Cardiac fibroblast (primary cell): ENCODE results near the gene CA10.

Experiments used
- DNase-seq, 2 donors: peaks; one replicate each; pipeline versions ENCODE4 v3.0.0 to v3.0.0-alpha.2; 2010; ENCODE audit warnings: low read depth in 2 of 2
- H3K4me3 ChIP-seq, 2 donors: replicated peaks in 1 of 2; 1 replicate in 1 of 2; 2 replicates in 1 of 2; pipeline ENCODE4 v1.5.1; 2011; ENCODE audit warnings: low read depth in 2 of 2, low read length in 2 of 2, mild to moderate bottlenecking in 2 of 2, moderate library complexity in 1 of 2
- CTCF ChIP-seq: IDR thresholded peaks from one replicate; pipeline ENCODE4 v1.5.1; 2011; ENCODE audit warnings: low read depth, mild to moderate bottlenecking, low read length, inconsistent platforms

CA10 gene

GRCh38 chr17:51768706-51769105 lies 389.8 kb downstream of the CA10 start:
- H3K4me3 ChIP-seq, result no peak overlapping the region
- TF ChIP-seq CTCF, result no peak
- no peak for DNase-seq

GRCh38 chr17:51767287-51767686 lies 391.2 kb downstream of the CA10 start:
- no peak for DNase-seq
- no peak for TF ChIP-seq CTCF
- H3K4me3 ChIP-seq, result no peak overlapping the region

- no peak for DNase-seq
- H3K4me3 ChIP-seq, result no peak overlapping the region
- TF ChIP-seq CTCF, result no peak
Measured at GRCh38 chr17:51765282-51766135, 393.0 kb downstream of the CA10 start.

- peak; percentile 84 for TF ChIP-seq CTCF
- DNase-seq, result peak; percentile 71 to 72
- H3K4me3 ChIP-seq, result no peak overlapping the region
Measured at GRCh38 chr17:51764387-51764971, 394.0 kb downstream of the CA10 start.

- H3K4me3 ChIP-seq, result no peak overlapping the region
- DNase-seq, result no peak
- TF ChIP-seq CTCF, result no peak
Measured at GRCh38 chr17:51763058-51763457, 395.5 kb downstream of the CA10 start.

- DNase-seq, result no peak
- H3K4me3 ChIP-seq, result no peak overlapping the region
- no peak for TF ChIP-seq CTCF
Measured at GRCh38 chr17:51761105-51761504, 397.4 kb downstream of the CA10 start.
